ENCODE measurements around the gene NDST1. TPM values are rescaled to one million over a fixed set of nuclear protein-coding genes. Genes with fewer than 3 reads are reported as not detected.

NDST1 gene
- total RNA-seq, 1 experiment from 2014 or later: 69.9 TPM

DNA sequence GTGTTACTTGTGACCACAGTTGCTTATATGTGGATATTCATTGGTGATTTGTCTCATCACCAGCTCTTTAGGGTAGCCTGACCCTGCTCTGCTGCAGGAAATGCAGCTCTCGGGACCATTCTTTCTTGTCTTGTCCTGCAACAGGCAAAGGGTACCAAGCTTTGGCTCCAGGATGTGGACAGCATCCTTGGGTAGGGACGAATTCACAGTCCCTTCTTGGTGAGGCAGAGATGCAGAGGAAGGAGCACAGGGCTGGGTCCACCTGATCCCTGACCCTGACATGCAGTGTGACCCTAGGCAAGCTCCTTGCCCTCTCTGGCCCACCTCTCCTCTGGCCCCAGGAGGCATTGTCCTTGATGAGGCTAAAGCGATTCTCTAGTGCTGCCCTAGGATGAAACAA lies 95.6 kb downstream of the NDST1 start (continued):
- TF ChIP-seq, protein P1, sequence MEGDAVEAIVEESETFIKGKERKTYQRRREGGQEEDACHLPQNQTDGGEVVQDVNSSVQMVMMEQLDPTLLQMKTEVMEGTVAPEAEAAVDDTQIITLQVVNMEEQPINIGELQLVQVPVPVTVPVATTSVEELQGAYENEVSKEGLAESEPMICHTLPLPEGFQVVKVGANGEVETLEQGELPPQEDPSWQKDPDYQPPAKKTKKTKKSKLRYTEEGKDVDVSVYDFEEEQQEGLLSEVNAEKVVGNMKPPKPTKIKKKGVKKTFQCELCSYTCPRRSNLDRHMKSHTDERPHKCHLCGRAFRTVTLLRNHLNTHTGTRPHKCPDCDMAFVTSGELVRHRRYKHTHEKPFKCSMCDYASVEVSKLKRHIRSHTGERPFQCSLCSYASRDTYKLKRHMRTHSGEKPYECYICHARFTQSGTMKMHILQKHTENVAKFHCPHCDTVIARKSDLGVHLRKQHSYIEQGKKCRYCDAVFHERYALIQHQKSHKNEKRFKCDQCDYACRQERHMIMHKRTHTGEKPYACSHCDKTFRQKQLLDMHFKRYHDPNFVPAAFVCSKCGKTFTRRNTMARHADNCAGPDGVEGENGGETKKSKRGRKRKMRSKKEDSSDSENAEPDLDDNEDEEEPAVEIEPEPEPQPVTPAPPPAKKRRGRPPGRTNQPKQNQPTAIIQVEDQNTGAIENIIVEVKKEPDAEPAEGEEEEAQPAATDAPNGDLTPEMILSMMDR (IDR thresholded peaks at IDR 0.05): no peak
- TF ChIP-seq, protein P2, sequence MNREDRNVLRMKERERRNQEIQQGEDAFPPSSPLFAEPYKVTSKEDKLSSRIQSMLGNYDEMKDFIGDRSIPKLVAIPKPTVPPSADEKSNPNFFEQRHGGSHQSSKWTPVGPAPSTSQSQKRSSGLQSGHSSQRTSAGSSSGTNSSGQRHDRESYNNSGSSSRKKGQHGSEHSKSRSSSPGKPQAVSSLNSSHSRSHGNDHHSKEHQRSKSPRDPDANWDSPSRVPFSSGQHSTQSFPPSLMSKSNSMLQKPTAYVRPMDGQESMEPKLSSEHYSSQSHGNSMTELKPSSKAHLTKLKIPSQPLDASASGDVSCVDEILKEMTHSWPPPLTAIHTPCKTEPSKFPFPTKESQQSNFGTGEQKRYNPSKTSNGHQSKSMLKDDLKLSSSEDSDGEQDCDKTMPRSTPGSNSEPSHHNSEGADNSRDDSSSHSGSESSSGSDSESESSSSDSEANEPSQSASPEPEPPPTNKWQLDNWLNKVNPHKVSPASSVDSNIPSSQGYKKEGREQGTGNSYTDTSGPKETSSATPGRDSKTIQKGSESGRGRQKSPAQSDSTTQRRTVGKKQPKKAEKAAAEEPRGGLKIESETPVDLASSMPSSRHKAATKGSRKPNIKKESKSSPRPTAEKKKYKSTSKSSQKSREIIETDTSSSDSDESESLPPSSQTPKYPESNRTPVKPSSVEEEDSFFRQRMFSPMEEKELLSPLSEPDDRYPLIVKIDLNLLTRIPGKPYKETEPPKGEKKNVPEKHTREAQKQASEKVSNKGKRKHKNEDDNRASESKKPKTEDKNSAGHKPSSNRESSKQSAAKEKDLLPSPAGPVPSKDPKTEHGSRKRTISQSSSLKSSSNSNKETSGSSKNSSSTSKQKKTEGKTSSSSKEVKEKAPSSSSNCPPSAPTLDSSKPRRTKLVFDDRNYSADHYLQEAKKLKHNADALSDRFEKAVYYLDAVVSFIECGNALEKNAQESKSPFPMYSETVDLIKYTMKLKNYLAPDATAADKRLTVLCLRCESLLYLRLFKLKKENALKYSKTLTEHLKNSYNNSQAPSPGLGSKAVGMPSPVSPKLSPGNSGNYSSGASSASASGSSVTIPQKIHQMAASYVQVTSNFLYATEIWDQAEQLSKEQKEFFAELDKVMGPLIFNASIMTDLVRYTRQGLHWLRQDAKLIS (CRISPR knock-in tag; IDR thresholded peaks at IDR 0.05; ENCODE audit: borderline replicate concordance): no peak
- TF ChIP-seq, protein P3, sequence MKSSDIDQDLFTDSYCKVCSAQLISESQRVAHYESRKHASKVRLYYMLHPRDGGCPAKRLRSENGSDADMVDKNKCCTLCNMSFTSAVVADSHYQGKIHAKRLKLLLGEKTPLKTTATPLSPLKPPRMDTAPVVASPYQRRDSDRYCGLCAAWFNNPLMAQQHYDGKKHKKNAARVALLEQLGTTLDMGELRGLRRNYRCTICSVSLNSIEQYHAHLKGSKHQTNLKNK (CRISPR knock-in tag; IDR thresholded peaks at IDR 0.05): no peak
- TF ChIP-seq, protein P4, sequence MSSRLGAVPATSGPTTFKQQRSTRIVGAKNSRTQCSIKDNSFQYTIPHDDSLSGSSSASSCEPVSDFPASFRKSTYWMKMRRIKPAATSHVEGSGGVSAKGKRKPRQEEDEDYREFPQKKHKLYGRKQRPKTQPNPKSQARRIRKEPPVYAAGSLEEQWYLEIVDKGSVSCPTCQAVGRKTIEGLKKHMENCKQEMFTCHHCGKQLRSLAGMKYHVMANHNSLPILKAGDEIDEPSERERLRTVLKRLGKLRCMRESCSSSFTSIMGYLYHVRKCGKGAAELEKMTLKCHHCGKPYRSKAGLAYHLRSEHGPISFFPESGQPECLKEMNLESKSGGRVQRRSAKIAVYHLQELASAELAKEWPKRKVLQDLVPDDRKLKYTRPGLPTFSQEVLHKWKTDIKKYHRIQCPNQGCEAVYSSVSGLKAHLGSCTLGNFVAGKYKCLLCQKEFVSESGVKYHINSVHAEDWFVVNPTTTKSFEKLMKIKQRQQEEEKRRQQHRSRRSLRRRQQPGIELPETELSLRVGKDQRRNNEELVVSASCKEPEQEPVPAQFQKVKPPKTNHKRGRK (CRISPR knock-in tag; IDR thresholded peaks at IDR 0.05; ENCODE audit: borderline replicate concordance): no peak
- TF ChIP-seq, protein P5, sequence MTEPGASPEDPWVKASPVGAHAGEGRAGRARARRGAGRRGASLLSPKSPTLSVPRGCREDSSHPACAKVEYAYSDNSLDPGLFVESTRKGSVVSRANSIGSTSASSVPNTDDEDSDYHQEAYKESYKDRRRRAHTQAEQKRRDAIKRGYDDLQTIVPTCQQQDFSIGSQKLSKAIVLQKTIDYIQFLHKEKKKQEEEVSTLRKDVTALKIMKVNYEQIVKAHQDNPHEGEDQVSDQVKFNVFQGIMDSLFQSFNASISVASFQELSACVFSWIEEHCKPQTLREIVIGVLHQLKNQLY (CRISPR knock-in tag; IDR thresholded peaks at IDR 0.05): no peak
- TF ChIP-seq ZNF121 (CRISPR knock-in tag; IDR thresholded peaks at IDR 0.05): no peak
- TF ChIP-seq NFYB (CRISPR knock-in tag; conservative IDR thresholded peaks at IDR 0.05; ENCODE audit: low read depth): no peak

DNA sequence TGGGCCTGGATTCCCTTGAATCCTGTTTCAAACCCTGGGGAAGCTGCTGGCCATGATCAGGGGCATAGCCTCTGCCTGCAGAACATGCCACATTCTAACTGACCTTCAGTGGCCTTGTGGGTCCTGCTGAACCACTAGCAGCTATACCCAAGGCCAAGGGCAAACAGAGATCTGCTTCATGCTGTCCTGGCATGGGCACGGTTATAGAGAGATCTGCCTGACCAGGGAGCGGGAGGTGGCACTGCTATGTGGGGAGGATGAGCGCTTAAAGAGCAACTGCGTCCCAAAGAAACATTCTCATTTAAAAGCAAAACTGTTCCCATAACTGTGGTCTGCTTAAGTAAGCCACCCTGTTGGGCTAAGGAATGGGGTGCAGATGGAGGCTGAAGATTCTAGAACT lies 96.1 kb downstream of the NDST1 start:
- Mint-ChIP-seq H3K27me3 (ENCODE audit: low read depth) (no peaks in the 10 kb centered on the region), H3K27ac (no peak overlapping the region), H3K4me3 (no peak overlapping the region), H3K36me3 (no peaks in the 10 kb centered on the region), H3K4me1 (0 out of 2 replicates have a peak, but pooled peaks cover 4% of the 10 kb centered on the region), H3K9me3 (no peaks in the 10 kb centered on the region)
- TF ChIP-seq ZNF317 (CRISPR knock-in tag; IDR thresholded peaks at IDR 0.05; ENCODE audit: borderline replicate concordance, low read depth) (no peak), NFE2L1 (CRISPR knock-in tag; IDR thresholded peaks at IDR 0.05) (no peak), JUN (CRISPR knock-in tag; IDR thresholded peaks at IDR 0.05) (no peak), OVOL2 (CRISPR knock-in tag; IDR thresholded peaks at IDR 0.05; ENCODE audit: borderline replicate concordance) (no peak), RELA (CRISPR knock-in tag; IDR thresholded peaks at IDR 0.05; ENCODE audit: borderline replicate concordance) (no peak), EMX1 (CRISPR knock-in tag; IDR thresholded peaks at IDR 0.05) (no peak), TEAD1 (CRISPR knock-in tag; IDR thresholded peaks at IDR 0.05) (no peak), TCF7 (CRISPR knock-in tag; IDR thresholded peaks at IDR 0.05; ENCODE audit: low read depth) (no peak), IRF2 (CRISPR knock-in tag; IDR thresholded peaks at IDR 0.05; ENCODE audit: borderline replicate concordance, low read depth) (no peak), SMAD4 (CRISPR knock-in tag; IDR thresholded peaks at IDR 0.05) (no peak), NFYB (CRISPR knock-in tag; conservative IDR thresholded peaks at IDR 0.05; ENCODE audit: low read depth) (no peak), GABPB1 (CRISPR knock-in tag; IDR thresholded peaks at IDR 0.05) (no peak)
- TF ChIP-seq, protein P5 (CRISPR knock-in tag; IDR thresholded peaks at IDR 0.05): no peak
- TF ChIP-seq, protein P2 (CRISPR knock-in tag; IDR thresholded peaks at IDR 0.05; ENCODE audit: borderline replicate concordance): no peak
- POLR2A ChIA-PET: no interaction called here
- no peak for ATAC-seq
- CTCF ChIA-PET: interaction anchor here (1.0 to 1.5 kb wide), 5 partner anchors 8 to 60 kb away, joined by 3 to 5 read pairs (median 3); no protein-coding TSS in a partner anchor
- DNase-seq (ENCODE audit: low spot score): no peak
